ENCODE measurements around the gene CBX1. TPM values are rescaled to one million over a fixed set of nuclear protein-coding genes. Genes with fewer than 3 reads are reported as not detected.
A peak's percentile ranks its signal among the peaks of the same experiment; 100 is the strongest.
"Not testable (repeated sequence)": the region's sequence is repeated elsewhere in the genome, so short reads cannot be mapped to it uniquely, and the experiment has no call there.

Gene CBX1
- total and polyA plus RNA-seq, 3 donors from 2014 or later = 59.9 to 123 (median 70.1) TPM

- 68 to 70% methylated on average over 2 of the region's 2 CpGs for WGBS, 2 donors
- Histone ChIP-seq H3K4me1 (no peaks in the 10 kb centered on the region), H3K4me3 (no peak overlapping the region), H3K27ac (no peak overlapping the region), H3K27me3 (no peaks in the 10 kb centered on the region), H3K36me3 (ENCODE audit: low read depth, missing control alignments) (no peaks in the 10 kb centered on the region), H3K9me3 (no peaks in the 10 kb centered on the region)
- intact Hi-C loops (cut with DNase I; ENCODE audit: low total_unique reads) = loop anchor here (10.0 kb wide), 1 partner anchor 50 kb away; no protein-coding TSS in a partner anchor
- DNase-seq = no peak
- no peak for TF ChIP-seq POLR2A (IDR thresholded peaks at IDR 0.05)
- TF ChIP-seq CTCF (IDR thresholded peaks at IDR 0.05) = no peak
Measured at GRCh38 chr17:48084932-48085331, 16.3 kb downstream of the CBX1 start.

GRCh38 chr17:48081858-48082257 is 19.4 kb downstream of the CBX1 start:
- H3K27me3 ChIP-seq = no peaks in the 10 kb centered on the region
- WGBS, 2 donors = 77 to 80% methylated on average over 5 of the region's 5 CpGs
- no peaks in the 10 kb centered on the region for H3K36me3 ChIP-seq (ENCODE audit: low read depth, missing control alignments)
- no peak overlapping the region for H3K4me3 ChIP-seq
- no peaks in the 10 kb centered on the region for H3K9me3 ChIP-seq
- TF ChIP-seq CTCF (IDR thresholded peaks at IDR 0.05) (no peak), POLR2A (IDR thresholded peaks at IDR 0.05) (no peak)
- intact Hi-C loops (cut with DNase I; ENCODE audit: low total_unique reads) = loop anchor here (10.0 kb wide), 1 partner anchor 53 kb away; no protein-coding TSS in a partner anchor
- H3K27ac ChIP-seq = no peak overlapping the region
- no peak for DNase-seq
- no peaks in the 10 kb centered on the region for H3K4me1 ChIP-seq

GRCh38 chr17:48077152-48077551 is 24.1 kb downstream of the CBX1 start:
- H3K27ac ChIP-seq; H3K4me1 ChIP-seq; H3K4me3 ChIP-seq; H3K36me3 ChIP-seq (ENCODE audit: low read depth, missing control alignments); H3K9me3 ChIP-seq; intact Hi-C loops (cut with DNase I; ENCODE audit: low total_unique reads); DNase-seq; H3K27me3 ChIP-seq: not testable (repeated sequence)
- 88 to 96% methylated on average over 10 of the region's 10 CpGs for WGBS, 2 donors

- intact Hi-C loops (cut with DNase I; ENCODE audit: low total_unique reads) = loop anchor here (5.0 kb wide), 1 partner anchor 37 kb away; the partner anchor contains the start of gene COPZ2
- no peak overlapping the region for H3K4me3 ChIP-seq
- peaks cover 3% of the 10 kb centered on the region for H3K4me1 ChIP-seq
- DNase-seq = peak; percentile 92
- WGBS, 2 donors = 61 to 71% methylated on average over 7 of the region's 7 CpGs
- H3K27me3 ChIP-seq = no peaks in the 10 kb centered on the region
- TF ChIP-seq CTCF (IDR thresholded peaks at IDR 0.05) (peak; percentile 74 to 90 (median 83)), POLR2A (IDR thresholded peaks at IDR 0.05) (no peak)
- H3K27ac ChIP-seq = no peak overlapping the region
- peaks cover 3% of the 10 kb centered on the region for H3K36me3 ChIP-seq (ENCODE audit: low read depth, missing control alignments)
- H3K9me3 ChIP-seq = no peaks in the 10 kb centered on the region
Measured at GRCh38 chr17:48074322-48075081, 26.8 kb downstream of the CBX1 start.

- H3K9me3 ChIP-seq; H3K4me1 ChIP-seq; H3K27me3 ChIP-seq; DNase-seq; H3K4me3 ChIP-seq; H3K36me3 ChIP-seq (ENCODE audit: low read depth, missing control alignments); H3K27ac ChIP-seq: not testable (repeated sequence)
- WGBS, 2 donors = 88 to 94% methylated on average over 5 of the region's 5 CpGs
- intact Hi-C loops (cut with DNase I; ENCODE audit: low total_unique reads) = loop anchor here (5.0 kb wide), 1 partner anchor 36 kb away; the partner anchor contains the start of gene COPZ2
Measured at GRCh38 chr17:48073566-48074094, 27.6 kb downstream of the CBX1 start.

GRCh38 chr17:48072811-48073210 is 28.5 kb downstream of the CBX1 start:
- not testable (repeated sequence) for H3K4me1 ChIP-seq; DNase-seq; H3K4me3 ChIP-seq; H3K36me3 ChIP-seq (ENCODE audit: low read depth, missing control alignments); H3K27me3 ChIP-seq; H3K9me3 ChIP-seq; H3K27ac ChIP-seq
- intact Hi-C loops (cut with DNase I; ENCODE audit: low total_unique reads) = loop anchor here (5.0 kb wide), 1 partner anchor 36 kb away; the partner anchor contains the start of gene COPZ2
- WGBS, 2 donors = 94 to 96% methylated on average over 9 of the region's 9 CpGs

Measured in testis (tissue), 3 donors.